Head of caudate nucleus (tissue), 42 donors: ENCODE results near the gene ALG3.
A peak's percentile ranks its signal among the peaks of the same experiment; 100 is the strongest.

Experiments used
- DNase-seq, 42 donors: peaks; one replicate each; pipeline versions ENCODE4 v3.0.0 to v3.0.0-alpha.2; 2020 to 2021; ENCODE audit warnings: mixed read lengths in 7 of 42
- intact Hi-C: fragments of 100-400 bp; cut with DNase I; formaldehyde crosslinking; loops from one replicate; pipeline ENCODE4 v1.15.0; 2022

Gene ALG3

DNA sequence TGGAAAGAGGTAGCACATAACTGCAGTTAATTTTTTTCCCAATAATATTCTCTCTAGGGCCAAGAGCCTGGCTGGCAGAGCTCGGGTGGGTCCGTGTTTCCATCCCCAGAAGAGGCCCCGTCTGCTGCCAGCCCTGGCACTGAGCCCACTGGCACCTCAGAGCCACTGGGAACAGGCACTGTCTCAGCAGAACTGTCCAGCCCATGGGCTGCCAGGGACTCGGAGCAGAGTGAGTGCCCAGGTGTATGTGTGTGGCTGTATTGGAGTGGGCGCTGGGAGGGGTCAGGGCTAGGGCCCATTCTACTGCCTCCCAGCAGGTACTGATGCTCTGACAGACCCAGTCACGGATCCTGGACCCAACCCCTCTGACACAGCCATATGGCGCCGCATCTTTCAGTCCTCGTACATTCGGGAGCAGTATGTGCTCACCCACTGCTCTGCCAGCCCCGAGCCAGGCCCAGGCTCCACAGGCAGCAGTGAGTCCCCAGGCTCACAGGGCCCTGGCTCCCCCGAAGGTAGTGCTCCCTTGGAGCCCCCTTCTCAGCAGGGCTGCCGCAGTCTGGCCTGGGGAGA lies 10.4 kb downstream of the ALG3 start:
- intact Hi-C loops = no loop called here
- no peak for DNase-seq

DNA sequence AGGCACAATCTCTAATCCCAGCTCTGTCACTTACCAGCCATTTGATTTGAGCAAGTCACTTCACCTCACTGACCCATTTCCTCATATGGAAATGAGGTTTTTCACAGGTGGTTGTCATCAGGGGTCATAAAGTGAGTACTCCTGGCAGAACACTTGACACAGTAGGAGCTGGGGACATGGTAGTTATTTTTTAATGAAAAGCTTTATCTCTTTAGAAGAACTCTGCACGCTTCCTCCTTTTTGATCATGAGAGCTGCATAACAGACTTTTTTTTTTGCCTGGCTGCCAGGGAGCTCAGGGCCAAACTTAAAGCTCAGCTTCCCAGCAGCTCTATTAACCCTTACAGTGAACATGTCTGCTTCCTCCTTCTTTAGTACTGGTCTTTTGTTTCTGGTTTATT lies 11.0 kb downstream of the ALG3 start:
- intact Hi-C loops = no loop called here
- DNase-seq = no peak

DNA sequence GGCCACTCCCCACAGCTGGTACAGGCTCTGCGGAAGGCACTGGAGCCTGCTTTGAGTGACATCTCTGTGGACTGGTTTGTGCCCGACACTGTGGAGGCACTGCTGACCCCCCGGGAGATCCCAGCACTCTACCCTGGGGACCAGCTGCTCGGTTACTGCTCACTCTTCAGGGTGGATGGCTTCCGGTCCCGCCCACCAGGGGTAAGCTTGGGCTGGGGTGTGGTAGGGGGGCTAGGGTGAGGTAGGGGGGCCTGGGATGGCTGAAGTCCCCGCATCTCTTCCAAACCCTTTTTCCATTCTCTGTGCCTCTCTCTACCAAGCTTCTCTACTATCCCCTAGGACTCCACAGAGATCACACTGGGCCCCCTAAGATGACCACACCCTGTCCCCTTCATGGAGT lies 11.6 kb downstream of the ALG3 start:
- intact Hi-C loops = no loop called here

DNA sequence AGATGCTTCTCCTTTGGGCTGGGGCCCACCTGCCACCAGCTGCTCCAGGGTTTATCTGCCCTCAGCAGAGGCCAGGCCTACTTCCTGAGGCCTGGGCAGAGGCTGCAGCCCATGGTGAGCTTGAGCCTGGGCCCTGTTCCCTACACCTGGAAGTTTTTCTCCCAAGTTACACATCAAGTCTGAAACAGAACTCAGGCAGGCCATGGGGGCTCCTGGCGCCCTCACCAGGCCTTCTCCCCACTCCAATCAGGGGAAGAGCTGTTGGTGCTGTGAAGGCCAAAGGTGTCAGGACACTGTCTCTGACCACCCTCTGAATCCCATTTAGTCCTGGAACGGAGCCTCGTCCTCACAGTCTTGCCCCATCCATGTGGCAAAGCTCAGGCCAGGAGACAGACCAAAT lies 12.1 kb downstream of the ALG3 start:
- intact Hi-C loops = no loop called here
- no peak for DNase-seq

More for the DNA sequence above, 11.6 kb downstream of the ALG3 start:
- DNase-seq = no peak

DNA sequence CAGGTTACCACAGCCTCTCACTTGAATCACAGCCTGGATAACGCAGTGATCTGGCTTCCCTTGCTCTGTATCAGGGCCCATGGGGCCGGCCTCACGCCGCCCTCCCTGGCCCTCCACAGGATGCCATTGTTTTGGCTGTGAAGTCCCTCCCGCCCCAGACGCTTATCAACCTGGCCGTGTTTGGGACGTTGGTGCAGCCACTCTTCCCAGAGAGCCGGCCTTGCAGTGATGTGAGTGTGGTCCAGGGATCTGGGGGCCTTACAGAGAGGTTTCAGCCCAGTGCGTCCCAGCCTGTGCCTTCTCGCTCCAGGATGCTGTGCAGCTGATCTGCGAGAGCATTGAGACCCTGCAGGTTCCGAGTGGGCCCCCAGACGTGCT lies 12.7 kb downstream of the ALG3 start:
- intact Hi-C loops = no loop called here
- DNase-seq = no peak

DNA sequence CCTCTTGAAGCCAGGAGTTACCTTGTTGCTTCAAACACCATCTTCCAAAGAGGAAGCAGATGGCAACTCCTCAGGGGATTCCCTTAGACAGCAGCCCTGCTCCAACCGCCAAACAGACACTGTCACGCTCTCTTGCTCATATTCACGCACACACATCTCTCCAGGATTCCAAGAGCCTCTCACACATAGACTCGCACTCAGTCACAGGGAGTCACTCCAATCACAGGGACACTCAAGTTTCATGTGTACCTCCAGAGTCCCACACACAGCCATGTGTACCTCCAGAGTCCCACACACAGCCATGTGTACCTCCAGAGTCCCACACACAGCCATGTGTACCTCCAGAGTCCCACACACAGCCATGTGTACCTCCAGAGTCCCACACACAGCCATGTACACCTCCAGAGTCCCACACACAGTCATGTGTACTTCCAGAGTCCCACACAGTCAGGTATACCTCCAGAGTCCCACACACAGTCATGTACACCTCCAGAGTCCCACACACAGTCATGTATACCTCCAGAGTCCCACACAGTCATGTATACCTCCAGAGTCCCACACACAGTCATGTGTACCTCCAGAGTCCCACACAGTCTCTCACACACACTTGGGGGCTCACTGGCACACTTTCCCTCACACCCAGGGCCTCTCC lies 13.3 kb downstream of the ALG3 start:
- no peak for DNase-seq
- intact Hi-C loops = no loop called here

DNA sequence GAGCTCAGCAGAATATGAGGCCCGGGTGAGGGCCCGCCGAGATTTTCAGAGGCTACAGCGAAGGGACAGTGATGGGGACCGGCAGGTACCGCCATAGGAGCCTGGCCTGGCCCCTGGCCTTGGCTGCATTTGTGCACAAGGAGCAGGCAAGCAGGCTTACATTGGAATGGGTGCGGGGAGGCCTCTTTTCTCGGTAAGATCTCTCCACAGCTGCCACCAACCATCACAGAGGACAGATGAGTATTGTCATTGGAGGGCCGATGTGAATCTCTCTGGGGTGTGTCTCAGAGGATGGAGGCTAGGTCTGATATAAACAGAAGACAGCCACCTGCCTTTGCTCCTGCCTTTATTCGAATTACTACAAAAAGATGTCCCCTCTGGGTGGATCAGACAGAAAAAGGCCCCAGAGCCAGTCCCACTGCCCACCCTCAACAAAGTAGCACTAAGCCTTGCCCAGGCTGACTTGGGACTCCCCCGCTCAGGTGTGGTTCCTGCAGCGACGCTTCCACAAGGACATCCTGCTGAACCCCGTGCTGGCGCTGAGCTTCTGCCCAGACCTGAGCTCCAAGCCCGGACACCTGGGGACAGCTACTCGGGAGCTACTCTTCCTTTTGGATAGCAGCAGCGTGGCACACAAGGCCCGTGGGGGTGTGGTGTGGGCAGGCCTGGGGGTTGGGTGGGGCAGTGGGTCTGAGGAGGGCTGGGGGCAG lies 13.9 kb downstream of the ALG3 start:
- intact Hi-C loops = no loop called here
- DNase-seq = no peak

DNA sequence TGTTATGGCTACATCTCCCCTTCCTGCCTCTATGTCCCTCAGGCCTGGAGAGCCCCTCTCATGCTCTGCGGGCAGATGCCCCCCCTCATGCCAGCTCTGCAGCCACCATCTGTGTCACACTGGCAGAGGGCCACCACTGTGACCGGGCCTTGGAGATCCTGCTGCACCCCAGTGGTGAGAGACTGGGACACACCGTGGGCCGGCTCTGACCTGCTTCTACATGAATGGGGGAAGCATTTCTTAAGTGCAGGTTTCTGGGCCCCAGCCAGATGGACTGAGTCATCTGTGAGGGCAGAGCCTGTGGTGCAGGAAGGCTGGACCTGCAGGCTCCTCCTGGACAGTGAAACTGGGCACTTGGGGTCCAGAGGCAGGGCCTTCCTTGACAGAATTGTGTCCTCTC lies 14.5 kb downstream of the ALG3 start:
- peak in 38 of 42 donors; percentile 23 to 80 (median 60) for DNase-seq
- intact Hi-C loops = no loop called here

DNA sequence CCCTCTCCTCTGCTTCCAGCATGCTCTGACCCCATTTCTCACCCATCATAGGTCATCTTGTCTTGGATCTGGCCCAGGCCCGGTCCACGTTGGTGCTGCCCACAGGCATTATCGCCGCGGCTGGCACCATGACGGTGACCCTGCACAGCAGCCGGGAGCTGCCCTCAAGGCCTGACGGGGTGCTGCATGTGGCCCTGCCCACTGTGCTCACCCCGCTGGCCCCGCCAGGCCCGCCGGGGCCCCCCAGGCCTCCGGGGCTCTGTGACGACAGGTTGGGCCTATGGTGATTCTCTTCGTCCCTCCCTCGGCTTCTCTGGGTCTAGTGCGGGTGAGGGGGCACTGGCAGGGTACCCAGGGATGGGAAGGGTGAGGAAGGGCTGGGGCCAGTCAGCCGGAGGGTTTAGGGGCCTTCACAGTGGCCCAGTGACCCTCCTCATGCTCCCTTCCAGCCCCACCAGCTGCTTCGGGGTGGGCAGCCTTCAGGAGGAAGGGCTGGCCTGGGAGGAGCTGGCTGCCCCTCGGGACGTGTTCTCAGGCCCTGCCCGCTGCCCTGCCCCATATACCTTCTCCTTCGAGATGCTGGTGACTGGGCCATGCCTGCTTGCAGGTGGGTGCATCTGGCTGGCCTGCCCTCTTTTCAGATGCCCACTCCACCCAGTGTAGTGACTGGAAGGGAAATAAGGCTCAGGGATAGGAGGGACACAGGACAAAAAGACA lies 15.5 kb downstream of the ALG3 start:
- no peak for DNase-seq

DNA sequence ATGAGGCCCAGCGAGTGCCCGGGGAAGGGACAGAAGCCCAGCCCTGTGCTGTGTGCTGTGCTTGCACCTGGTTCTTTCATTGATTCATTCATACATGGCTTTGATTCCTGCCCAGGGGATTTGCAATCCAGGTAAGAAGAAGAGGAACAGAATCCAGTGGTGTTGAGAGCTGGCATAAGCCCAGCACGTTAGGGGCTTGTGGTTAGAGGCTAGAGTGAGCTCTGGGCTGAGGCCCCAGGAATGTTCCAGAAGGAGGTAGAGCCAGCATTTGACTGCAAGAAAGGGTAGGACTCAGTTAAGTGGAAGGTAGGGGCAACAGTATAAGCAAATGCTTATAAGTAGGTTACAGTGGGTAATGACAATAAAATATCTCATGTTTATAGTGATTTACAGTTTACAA lies 17.1 kb downstream of the ALG3 start:
- intact Hi-C loops = no loop called here

More for the DNA sequence above, 15.5 kb downstream of the ALG3 start:
- intact Hi-C loops = no loop called here

DNA sequence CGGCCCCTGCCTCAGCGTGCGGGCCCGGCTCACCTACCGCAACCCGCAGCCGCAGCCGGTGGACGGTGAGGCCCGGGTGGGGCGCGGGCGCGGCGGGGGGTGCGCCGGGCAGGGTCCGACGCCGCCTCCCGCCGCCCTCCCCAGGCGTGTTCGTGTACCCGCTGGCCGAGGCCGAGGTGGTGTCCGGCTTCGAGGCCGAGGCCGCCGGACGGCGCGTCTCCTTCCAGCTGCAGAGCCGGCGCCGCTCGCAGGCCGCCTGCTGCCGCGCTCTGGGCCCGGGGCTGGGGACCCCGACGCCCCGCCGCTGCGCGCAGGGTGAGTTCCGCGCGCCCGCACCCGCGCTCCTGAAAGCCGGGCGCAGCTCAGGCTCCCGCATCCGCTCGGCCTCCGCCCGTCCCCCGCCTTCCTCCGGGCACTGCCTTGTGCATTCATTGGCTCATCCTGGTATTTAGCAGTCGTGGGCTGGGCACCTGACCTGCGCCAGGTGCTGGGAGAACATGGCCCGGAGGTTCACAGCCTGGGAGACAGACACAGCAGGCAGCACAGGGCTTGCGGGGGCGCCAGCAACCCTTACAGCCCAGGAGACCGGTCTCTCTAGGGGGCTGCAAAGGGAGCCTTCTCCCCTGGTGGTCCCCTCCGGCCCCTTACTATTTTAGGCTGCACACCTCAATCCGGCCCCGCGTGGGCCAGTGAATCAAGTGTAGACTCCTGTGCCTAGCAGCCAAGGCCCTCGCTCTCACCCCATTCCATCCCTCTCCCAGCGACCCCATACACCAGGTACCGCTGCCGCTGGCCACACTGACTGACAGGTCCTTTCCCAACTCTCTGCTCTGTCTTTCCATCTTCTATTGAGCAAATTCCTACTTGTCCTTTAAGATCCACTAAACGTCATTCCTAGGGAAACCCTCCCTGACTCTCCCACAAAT lies 17.9 kb downstream of the ALG3 start:
- peak in 32 of 42 donors; percentile 8 to 80 (median 48) for DNase-seq
- intact Hi-C loops = no loop called here

More for the DNA sequence above, 17.1 kb downstream of the ALG3 start:
- no peak for DNase-seq

DNA sequence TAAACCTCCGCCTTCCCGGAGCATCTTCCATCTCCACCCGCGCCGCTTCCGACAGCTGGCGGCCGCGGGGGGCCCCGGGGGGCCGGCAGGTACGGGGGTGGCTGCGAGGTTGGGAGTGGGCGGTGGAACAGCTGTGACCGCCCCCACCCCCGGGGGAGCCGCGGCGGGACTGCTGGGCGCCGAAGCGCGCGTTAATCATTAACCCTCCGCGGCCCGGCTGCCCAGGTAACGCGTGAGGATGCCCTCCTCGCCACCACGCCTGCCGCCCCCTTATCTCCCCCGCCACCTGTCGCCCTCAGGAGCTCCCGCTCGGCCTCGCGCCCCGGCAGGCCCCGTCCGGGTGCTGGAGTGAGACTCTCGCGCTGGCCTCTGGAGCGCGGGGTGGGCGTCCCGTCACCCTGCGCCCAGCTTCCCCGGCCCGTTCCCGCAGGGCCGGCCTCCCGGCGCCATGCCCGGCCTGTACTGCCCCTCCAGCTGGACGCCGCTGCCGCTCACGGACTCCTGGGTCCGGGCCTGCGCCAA lies 18.6 kb downstream of the ALG3 start:
- intact Hi-C loops = no loop called here
- peak in 5 of 42 donors; percentile 8 to 48 (median 35) for DNase-seq

DNA sequence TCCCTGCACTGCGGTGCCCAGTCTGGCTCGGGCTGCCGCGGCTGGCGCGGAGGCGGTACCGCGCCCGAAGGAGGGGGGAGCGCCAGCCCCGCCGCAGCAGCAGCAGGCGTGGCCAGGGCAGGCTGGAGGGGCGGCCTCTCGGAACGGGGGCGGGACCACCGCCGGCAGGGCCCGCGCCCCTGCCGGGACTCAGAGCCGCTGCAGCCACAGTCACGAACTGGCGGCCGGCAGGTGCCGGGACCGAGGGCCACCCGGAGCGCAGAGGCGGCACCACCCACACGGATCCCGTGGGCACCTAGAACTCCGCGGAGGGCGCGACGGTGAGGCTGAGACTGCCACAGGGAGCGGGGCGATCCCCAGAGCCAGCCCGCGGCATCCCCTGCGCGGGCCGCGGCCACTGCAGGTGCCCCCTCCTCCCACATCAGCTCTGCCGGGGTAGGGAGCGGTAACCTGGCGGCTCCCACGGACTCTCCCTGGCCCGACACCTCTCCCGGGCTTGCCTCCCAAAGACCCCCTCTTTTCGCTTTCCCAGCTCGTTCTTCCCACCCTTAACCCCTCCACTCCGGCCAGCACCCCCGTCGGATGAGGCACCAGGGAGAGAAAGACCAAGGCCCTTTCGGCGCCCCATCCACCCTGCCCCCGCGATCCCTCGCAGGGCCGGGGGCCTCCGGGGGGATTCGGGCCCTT lies 19.2 kb downstream of the ALG3 start, which contains the start of gene VWA5B2:
VWA5B2 (plus strand) TSS at position 192 of the 687 bp plus-strand sequence. CDS start 944 bp downstream, outside the sequence.
- intact Hi-C loops = no loop called here

DNA sequence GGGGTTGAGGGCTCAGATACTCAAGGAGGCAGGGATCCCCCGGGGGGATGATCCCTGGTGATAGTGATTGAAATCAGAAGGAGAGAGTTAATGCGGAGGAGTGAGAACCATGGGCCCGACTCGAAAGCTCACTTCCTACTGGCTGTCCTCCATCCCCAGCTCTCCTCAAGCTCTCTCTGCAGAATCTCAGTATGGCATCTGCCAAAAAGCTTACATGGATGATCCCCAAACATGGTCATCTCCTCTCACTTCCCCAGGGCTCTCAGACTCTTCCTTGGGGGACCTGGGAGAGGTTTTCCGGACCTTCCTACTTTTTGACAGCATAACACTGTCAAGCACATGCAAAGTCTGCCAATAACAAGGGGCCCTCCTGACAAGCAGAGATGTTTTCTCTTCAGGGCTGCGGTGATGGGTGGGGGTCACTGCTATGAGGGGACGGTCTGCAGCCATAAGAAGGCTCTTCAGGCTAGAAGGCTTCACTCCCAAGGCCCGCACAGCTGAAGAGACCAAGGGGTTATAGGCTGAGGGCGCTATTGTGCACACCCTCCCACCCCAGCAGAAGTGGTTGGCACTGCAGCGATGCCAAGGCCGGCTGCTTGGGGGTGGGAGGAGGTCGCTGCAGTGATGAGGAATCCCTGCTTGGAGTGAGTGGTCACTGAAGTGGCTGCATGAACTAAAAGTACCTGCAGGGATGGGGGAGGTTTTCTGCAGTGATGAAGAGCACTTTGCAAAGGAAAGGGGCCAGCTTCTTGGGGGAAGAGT lies 20.2 kb downstream of the ALG3 start:
- DNase-seq = no peak
- intact Hi-C loops = no loop called here

More for the DNA sequence above, 19.2 kb downstream of the ALG3 start, which contains the start of gene VWA5B2:
- DNase-seq = peak in 40 of 42 donors; percentile 21 to 80 (median 57)

DNA sequence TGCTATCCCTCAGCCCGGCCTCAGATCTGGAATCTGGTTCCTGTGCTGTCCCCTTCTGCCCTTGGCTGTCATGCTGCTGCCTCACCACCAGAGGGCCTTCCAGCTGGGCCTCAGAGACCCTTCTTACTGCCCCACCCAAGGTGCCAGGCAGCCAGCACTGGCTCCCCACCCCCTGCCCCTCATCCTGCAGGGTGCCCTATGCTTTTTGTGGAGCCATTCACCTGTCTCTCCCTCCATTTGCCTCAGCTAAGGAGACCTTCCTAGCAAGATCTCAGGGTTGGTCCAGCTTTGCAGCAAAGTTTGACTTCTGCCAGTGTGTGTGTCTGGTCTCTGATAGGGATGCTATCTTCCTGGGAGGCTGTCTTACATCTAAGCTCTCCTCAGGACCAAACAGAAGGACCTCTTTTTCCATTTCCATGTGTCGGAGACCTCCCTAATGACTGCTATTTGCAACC lies 21.3 kb downstream of the ALG3 start:
- DNase-seq = peak in 20 of 42 donors; percentile 13 to 63 (median 35)
- intact Hi-C loops = no loop called here

DNA sequence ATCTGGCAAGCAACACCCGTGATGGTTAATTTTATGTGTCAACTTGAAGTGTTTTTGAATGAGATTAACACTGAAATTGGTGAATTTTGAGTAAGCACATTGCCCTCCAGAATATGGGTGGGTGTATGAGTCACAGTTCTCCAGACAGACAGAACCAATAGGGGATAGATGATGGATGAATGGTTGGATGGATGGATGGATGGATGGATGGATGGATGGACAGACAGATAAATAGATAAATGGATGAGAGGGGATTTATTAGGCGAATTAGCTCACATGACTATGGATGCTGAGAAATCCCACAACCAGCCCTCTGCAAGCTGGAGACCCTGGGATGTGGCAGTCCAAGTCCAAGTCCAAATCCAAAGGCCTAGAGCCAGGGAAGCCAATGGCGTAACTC lies 24.8 kb downstream of the ALG3 start:
- intact Hi-C loops = no loop called here
- no peak for DNase-seq

DNA sequence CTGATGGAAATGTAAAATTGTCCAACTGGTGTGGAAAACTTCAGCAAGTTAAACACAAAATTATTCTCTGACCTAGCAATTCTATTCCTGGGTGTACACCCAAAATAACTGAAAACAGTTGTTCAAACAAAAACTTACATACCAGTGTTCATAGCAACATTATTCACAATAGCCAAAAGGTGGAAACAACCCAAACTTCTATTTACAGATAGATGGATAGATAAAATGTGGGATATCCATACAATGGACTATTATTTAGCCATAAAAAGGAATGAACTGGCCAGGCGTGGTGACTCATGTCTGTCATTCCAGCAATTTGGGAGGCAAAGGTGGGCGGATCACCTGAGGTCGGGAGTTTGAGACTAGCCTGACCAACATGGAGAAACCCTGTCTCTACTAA lies 26.2 kb downstream of the ALG3 start:
- intact Hi-C loops = no loop called here
- no peak for DNase-seq
